WTC11 (cell line): ENCODE data around the gene NR1I2. TPM values are rescaled to one million over a fixed set of nuclear protein-coding genes. Genes with fewer than 3 reads are reported as not detected.

Source experiments
- ATAC-seq: fragments of 200-7000 bp; cut with Tn5 transposase; 2 replicates; pipeline ENCODE4 v1.10.0; 2021; ENCODE audit warnings: mild to moderate bottlenecking, moderate library complexity
- CTCF ChIA-PET: fragments of 300-600 bp; sonication (Branson Sonifier 250); formaldehyde crosslinking; loops from one replicate; lab custom pipeline; 2021; ENCODE audit warnings: antibody characterized with exemption; lab: Charles Lee
- POLR2A ChIA-PET: fragments of 350-600 bp; sonication (Branson Sonifier 250); formaldehyde crosslinking; loops from one replicate; lab custom pipeline; 2021; ENCODE audit warnings: antibody characterized with exemption; lab: Charles Lee
- DNase-seq: peaks from one replicate; pipeline ENCODE4 v3.0.0; 2021; ENCODE audit warnings: low spot score
- H3K27ac Mint-ChIP-seq: 2 replicates; pipeline ENCODE4 v1.8.0; 2021; ENCODE audit warnings: mixed read lengths
- H3K27me3 Mint-ChIP-seq: 2 replicates; pipeline ENCODE4 v1.8.0; 2021; ENCODE audit warnings: low read depth, mild to moderate bottlenecking, moderate library complexity, mixed read lengths
- H3K36me3 Mint-ChIP-seq: 2 replicates; pipeline ENCODE4 v1.8.0; 2021; ENCODE audit warnings: mixed read lengths
- H3K4me1 Mint-ChIP-seq: 2 replicates; pipeline ENCODE4 v1.8.0; 2022; ENCODE audit warnings: mixed read lengths
- H3K4me3 Mint-ChIP-seq: 2 replicates; pipeline ENCODE4 v1.8.0; 2021; ENCODE audit warnings: mild to moderate bottlenecking, moderate library complexity, mixed read lengths
- H3K9me3 Mint-ChIP-seq: 2 replicates; pipeline ENCODE4 v1.8.0; 2021; ENCODE audit warnings: mixed read lengths
- ATF6 ChIP-seq: sonication (generic); formaldehyde crosslinking; IDR thresholded peaks from 2 replicates; pipeline ENCODE4 v1.8.1; 2023; ENCODE audit warnings: mild to moderate bottlenecking, missing genetic modification reagents
- CDX4 ChIP-seq: fragments of 250-450 bp; sonication (Bioruptor Pico); IDR thresholded peaks from 2 replicates; pipeline ENCODE4 v1.9.0; 2021; ENCODE audit warnings: moderate library complexity, mild to moderate bottlenecking, inconsistent platforms, borderline replicate concordance
- JAZF1 ChIP-seq: fragments of 250-450 bp; sonication (Bioruptor Pico); IDR thresholded peaks from 2 replicates; pipeline ENCODE4 v1.9.0; 2021; ENCODE audit warnings: moderate library complexity, mild to moderate bottlenecking, inconsistent platforms
- NFATC4 ChIP-seq: fragments of 250-450 bp; sonication (Bioruptor Pico); IDR thresholded peaks from 2 replicates; pipeline ENCODE4 v1.9.0; 2021; ENCODE audit warnings: mild to moderate bottlenecking
- PRDM15 ChIP-seq: sonication (generic); formaldehyde crosslinking; IDR thresholded peaks from 2 replicates; pipeline ENCODE4 v1.8.0; 2022; ENCODE audit warnings: missing genetic modification reagents
- TCF7 ChIP-seq: sonication (generic); formaldehyde crosslinking; IDR thresholded peaks from 2 replicates; pipeline ENCODE4 v1.8.0; 2022; ENCODE audit warnings: mild to moderate bottlenecking, low read depth, missing genetic modification reagents, moderate library complexity
- ZNF317 ChIP-seq: sonication (generic); formaldehyde crosslinking; IDR thresholded peaks from 2 replicates; pipeline ENCODE4 v1.8.1; 2023; ENCODE audit warnings: low read depth, mild to moderate bottlenecking, moderate library complexity, missing genetic modification reagents, borderline replicate concordance
- total RNA-seq: library from RNA; stranded (reverse); gene quantifications from 3 replicates; pipeline ENCODE4 v1.2.3, GENCODE V29; 2021
- TF ChIP-seq, protein P1 (sequence below): sonication (generic); formaldehyde crosslinking; IDR thresholded peaks from 2 replicates; pipeline ENCODE4 v1.8.1; 2023; ENCODE audit warnings: mild to moderate bottlenecking, moderate library complexity, missing genetic modification reagents
- TF ChIP-seq, protein P2 (sequence below): sonication (generic); formaldehyde crosslinking; IDR thresholded peaks from 2 replicates; pipeline ENCODE4 v1.8.0; 2022; ENCODE audit warnings: mild to moderate bottlenecking, missing genetic modification reagents
- TF ChIP-seq, protein P3 (sequence below): fragments of 250-450 bp; sonication (Bioruptor Pico); IDR thresholded peaks from 2 replicates; pipeline ENCODE4 v1.9.0; 2021; ENCODE audit warnings: mild to moderate bottlenecking
- TF ChIP-seq, protein P4 (sequence below): sonication (generic); formaldehyde crosslinking; IDR thresholded peaks from 2 replicates; pipeline ENCODE4 v1.8.1; 2023; ENCODE audit warnings: mild to moderate bottlenecking, missing genetic modification reagents, borderline replicate concordance
- TF ChIP-seq, protein P5 (sequence below): sonication (generic); formaldehyde crosslinking; IDR thresholded peaks from 2 replicates; pipeline ENCODE4 v1.8.1; 2022; ENCODE audit warnings: low read depth, mild to moderate bottlenecking, moderate library complexity, missing genetic modification reagents, borderline replicate concordance

Gene NR1I2
- total RNA-seq, 1 experiment from 2014 or later = 1.7 TPM

GRCh38 chr3:119810018-119810435 is 28.1 kb downstream of the NR1I2 start (continued):
- TF ChIP-seq PRDM15 = peak; percentile 57
- no peak for TF ChIP-seq CDX4
- TF ChIP-seq, protein P1, sequence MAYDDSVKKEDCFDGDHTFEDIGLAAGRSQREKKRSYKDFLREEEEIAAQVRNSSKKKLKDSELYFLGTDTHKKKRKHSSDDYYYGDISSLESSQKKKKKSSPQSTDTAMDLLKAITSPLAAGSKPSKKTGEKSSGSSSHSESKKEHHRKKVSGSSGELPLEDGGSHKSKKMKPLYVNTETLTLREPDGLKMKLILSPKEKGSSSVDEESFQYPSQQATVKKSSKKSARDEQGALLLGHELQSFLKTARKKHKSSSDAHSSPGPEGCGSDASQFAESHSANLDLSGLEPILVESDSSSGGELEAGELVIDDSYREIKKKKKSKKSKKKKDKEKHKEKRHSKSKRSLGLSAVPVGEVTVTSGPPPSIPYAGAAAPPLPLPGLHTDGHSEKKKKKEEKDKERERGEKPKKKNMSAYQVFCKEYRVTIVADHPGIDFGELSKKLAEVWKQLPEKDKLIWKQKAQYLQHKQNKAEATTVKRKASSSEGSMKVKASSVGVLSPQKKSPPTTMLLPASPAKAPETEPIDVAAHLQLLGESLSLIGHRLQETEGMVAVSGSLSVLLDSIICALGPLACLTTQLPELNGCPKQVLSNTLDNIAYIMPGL (CRISPR knock-in tag) = 0 out of 2 replicates have a peak, but pooled peaks have one; percentile 33
- TF ChIP-seq ATF6 (CRISPR knock-in tag) = no peak

DNA sequence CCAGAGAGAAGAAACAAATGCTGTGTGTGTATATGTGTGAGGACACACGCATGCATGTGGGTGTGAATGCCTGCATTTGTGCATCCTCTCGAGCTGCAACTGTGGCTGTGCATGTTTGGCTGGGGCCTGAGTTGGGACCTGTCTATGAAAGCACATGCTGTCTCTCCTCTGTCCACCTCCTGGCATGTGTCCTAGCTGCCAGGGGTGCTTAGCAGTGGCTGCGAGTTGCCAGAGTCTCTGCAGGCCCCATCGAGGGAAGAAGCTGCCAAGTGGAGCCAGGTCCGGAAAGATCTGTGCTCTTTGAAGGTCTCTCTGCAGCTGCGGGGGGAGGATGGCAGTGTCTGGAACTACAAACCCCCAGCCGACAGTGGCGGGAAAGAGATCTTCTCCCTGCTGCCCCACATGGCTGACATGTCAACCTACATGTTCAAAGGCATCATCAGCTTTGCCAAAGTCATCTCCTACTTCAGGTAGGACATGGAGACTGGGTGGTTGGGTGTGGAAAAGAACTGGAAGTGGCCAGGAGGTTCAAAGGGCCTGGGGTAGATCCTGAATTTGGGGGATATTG is 30.7 kb downstream of the NR1I2 start:
- H3K4me3 Mint-ChIP-seq = no peak overlapping the region
- H3K27ac Mint-ChIP-seq = no peak overlapping the region
- no peak for DNase-seq
- peaks cover 23% of the 10 kb centered on the region for H3K27me3 Mint-ChIP-seq
- H3K36me3 Mint-ChIP-seq = no peaks in the 10 kb centered on the region
- ATAC-seq = no peak
- no peaks in the 10 kb centered on the region for H3K9me3 Mint-ChIP-seq
- ChIA-PET POLR2A (no interaction called here), CTCF (no interaction called here)
- H3K4me1 Mint-ChIP-seq = peaks cover 13% of the 10 kb centered on the region
- TF ChIP-seq, protein P2, sequence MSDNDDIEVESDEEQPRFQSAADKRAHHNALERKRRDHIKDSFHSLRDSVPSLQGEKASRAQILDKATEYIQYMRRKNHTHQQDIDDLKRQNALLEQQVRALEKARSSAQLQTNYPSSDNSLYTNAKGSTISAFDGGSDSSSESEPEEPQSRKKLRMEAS (CRISPR knock-in tag) = no peak
- TF ChIP-seq NFATC4 (CRISPR knock-in tag) (no peak), ZNF317 (CRISPR knock-in tag) (no peak), JAZF1 (CRISPR knock-in tag) (no peak), PRDM15 (no peak), TCF7 (no peak)
- TF ChIP-seq, protein P3, sequence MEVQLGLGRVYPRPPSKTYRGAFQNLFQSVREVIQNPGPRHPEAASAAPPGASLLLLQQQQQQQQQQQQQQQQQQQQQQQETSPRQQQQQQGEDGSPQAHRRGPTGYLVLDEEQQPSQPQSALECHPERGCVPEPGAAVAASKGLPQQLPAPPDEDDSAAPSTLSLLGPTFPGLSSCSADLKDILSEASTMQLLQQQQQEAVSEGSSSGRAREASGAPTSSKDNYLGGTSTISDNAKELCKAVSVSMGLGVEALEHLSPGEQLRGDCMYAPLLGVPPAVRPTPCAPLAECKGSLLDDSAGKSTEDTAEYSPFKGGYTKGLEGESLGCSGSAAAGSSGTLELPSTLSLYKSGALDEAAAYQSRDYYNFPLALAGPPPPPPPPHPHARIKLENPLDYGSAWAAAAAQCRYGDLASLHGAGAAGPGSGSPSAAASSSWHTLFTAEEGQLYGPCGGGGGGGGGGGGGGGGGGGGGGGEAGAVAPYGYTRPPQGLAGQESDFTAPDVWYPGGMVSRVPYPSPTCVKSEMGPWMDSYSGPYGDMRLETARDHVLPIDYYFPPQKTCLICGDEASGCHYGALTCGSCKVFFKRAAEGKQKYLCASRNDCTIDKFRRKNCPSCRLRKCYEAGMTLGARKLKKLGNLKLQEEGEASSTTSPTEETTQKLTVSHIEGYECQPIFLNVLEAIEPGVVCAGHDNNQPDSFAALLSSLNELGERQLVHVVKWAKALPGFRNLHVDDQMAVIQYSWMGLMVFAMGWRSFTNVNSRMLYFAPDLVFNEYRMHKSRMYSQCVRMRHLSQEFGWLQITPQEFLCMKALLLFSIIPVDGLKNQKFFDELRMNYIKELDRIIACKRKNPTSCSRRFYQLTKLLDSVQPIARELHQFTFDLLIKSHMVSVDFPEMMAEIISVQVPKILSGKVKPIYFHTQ (CRISPR knock-in tag) = no peak
- TF ChIP-seq, protein P4, sequence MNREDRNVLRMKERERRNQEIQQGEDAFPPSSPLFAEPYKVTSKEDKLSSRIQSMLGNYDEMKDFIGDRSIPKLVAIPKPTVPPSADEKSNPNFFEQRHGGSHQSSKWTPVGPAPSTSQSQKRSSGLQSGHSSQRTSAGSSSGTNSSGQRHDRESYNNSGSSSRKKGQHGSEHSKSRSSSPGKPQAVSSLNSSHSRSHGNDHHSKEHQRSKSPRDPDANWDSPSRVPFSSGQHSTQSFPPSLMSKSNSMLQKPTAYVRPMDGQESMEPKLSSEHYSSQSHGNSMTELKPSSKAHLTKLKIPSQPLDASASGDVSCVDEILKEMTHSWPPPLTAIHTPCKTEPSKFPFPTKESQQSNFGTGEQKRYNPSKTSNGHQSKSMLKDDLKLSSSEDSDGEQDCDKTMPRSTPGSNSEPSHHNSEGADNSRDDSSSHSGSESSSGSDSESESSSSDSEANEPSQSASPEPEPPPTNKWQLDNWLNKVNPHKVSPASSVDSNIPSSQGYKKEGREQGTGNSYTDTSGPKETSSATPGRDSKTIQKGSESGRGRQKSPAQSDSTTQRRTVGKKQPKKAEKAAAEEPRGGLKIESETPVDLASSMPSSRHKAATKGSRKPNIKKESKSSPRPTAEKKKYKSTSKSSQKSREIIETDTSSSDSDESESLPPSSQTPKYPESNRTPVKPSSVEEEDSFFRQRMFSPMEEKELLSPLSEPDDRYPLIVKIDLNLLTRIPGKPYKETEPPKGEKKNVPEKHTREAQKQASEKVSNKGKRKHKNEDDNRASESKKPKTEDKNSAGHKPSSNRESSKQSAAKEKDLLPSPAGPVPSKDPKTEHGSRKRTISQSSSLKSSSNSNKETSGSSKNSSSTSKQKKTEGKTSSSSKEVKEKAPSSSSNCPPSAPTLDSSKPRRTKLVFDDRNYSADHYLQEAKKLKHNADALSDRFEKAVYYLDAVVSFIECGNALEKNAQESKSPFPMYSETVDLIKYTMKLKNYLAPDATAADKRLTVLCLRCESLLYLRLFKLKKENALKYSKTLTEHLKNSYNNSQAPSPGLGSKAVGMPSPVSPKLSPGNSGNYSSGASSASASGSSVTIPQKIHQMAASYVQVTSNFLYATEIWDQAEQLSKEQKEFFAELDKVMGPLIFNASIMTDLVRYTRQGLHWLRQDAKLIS (CRISPR knock-in tag) = no peak
- TF ChIP-seq, protein P5, sequence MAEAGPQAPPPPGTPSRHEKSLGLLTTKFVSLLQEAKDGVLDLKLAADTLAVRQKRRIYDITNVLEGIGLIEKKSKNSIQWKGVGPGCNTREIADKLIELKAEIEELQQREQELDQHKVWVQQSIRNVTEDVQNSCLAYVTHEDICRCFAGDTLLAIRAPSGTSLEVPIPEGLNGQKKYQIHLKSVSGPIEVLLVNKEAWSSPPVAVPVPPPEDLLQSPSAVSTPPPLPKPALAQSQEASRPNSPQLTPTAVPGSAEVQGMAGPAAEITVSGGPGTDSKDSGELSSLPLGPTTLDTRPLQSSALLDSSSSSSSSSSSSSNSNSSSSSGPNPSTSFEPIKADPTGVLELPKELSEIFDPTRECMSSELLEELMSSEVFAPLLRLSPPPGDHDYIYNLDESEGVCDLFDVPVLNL (CRISPR knock-in tag) = no peak
